VCaP (cell line): ENCODE data around the gene TPT1.

ENCODE experiments used
- H3K27ac ChIP-seq: fragments of 450-650 bp; 2 replicates; pipeline ENCODE4 v1.5.1; 2017
- TF ChIP-seq, protein P1 (sequence below): fragments of 450-650 bp; conservative IDR thresholded peaks from 2 replicates; pipeline ENCODE4 v1.5.1; 2017; ENCODE audit warnings: mild to moderate bottlenecking, moderate library complexity

Gene TPT1

DNA sequence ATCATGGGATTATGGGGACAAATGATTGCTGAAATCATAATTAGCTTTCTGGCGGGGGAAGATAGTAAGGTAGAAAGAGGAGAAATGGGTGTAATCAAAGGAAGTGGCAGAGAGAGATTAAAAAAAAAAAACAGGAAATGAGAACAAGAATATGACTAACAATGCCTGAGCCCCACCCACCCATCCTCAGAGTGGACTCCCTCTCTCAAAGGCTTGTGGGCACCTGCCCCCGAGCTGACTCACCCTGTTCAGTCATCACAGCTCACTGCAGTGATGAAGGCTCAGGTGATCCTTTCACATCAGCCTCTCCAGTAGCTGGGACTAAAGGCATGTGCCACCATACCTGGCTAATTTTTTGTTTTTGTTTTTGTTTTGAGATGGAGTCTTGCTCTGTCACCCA lies 26.4 kb upstream of the TPT1 start:
- TF ChIP-seq, protein P1, sequence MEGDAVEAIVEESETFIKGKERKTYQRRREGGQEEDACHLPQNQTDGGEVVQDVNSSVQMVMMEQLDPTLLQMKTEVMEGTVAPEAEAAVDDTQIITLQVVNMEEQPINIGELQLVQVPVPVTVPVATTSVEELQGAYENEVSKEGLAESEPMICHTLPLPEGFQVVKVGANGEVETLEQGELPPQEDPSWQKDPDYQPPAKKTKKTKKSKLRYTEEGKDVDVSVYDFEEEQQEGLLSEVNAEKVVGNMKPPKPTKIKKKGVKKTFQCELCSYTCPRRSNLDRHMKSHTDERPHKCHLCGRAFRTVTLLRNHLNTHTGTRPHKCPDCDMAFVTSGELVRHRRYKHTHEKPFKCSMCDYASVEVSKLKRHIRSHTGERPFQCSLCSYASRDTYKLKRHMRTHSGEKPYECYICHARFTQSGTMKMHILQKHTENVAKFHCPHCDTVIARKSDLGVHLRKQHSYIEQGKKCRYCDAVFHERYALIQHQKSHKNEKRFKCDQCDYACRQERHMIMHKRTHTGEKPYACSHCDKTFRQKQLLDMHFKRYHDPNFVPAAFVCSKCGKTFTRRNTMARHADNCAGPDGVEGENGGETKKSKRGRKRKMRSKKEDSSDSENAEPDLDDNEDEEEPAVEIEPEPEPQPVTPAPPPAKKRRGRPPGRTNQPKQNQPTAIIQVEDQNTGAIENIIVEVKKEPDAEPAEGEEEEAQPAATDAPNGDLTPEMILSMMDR: no peak
- no peak overlapping the region for H3K27ac ChIP-seq

DNA sequence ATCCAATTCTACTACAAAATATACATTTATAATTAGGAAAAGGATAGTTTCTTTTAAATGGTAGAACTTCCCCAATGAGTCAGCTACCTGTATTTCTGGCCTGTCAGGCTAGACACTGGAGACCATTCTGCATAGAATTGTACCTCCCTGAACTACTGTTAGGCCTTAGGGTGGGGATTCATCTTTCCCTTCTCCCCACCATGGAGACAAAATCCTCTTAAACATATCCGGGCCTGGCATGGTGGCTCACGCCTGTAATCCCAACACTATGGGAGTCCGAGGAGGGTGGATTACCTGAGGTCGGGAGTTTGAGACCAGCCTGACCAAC lies 24.5 kb upstream of the TPT1 start:
- H3K27ac ChIP-seq: no peak overlapping the region
- TF ChIP-seq, protein P1: no peak

DNA sequence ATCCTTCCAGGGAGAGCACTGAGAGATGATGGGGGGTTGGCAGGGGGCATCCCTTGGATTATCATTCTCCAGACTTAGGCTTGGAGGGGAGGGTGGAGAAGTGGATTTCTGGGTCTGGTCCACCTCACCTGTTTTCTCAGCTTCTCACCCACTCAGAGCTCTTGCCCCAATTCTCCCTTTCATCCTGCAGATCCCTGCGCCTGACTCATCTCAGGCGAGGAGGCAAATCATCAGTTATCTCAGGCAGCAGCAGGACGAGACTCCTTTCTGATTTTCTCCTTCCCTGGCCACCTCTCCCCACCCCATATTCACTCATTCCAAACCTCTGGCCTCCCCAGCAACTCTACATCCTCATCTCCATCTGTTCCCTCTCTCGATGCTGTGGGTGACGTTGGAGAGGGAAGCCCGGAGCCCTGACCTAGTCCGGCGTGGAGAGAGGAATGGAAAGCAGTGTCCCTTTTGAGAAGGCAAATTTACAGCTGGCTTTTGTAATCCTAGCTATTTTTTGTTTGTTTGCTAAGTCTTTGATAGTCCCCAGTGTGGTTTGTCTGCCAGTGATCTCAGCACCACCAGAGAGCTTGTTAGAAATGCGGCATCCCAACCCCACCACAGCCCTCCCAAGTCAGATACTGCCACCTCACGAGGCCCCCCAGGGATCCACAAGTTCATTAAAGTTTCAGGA lies 24.0 kb upstream of the TPT1 start:
- TF ChIP-seq, protein P1: no peak
- H3K27ac ChIP-seq: no peak overlapping the region

DNA sequence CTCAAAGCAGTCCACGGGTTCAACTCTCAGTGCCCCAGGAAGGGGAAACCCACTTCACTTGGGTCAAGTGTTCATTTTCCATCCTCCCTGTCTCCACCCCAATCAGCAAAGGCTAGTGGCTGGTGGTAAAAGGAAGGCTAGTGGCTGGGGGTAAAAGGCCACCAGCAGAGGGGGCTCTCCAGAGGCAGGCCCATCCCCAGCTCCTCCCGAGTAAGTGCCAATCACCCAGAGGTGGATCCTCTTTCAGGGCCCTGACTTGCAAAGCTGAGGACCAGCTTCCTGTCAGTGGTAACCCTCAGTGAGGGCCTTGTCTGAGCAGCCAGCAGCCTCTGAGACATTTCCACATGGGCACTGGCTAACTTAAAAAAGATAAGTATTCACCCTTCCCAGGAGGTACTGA lies 22.0 kb upstream of the TPT1 start:
- no peak overlapping the region for H3K27ac ChIP-seq
- TF ChIP-seq, protein P1: no peak

DNA sequence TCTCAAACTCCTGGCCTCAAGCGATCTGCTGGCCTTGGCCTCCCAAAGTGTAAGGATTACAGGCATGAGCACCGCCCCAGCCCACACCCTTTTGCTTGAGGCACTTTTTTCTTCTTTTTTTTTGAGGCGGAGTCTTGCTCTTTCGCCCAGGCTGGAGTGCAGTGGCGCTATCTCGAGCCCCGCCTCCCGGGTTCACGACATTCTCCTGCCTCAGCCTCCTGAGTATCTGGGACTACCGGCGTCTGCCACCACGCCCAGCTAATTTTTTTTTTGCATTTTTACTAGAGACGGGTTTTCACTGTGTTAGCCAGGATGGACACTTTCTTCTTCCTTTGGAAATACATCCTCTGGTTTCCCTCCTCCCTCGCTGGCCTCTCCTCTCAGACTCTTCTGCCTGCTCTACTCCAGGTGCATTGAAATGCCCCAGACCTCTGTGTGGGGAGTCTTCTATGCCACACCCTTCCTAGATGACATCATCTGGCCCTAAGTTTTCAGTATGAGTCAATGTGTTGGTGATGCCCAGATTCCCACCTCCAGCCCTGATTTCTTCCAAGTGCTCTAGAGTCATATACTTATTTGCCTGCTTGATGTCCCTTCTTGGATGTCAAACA lies 20.7 kb upstream of the TPT1 start:
- H3K27ac ChIP-seq: no peak overlapping the region
- TF ChIP-seq, protein P1: no peak

DNA sequence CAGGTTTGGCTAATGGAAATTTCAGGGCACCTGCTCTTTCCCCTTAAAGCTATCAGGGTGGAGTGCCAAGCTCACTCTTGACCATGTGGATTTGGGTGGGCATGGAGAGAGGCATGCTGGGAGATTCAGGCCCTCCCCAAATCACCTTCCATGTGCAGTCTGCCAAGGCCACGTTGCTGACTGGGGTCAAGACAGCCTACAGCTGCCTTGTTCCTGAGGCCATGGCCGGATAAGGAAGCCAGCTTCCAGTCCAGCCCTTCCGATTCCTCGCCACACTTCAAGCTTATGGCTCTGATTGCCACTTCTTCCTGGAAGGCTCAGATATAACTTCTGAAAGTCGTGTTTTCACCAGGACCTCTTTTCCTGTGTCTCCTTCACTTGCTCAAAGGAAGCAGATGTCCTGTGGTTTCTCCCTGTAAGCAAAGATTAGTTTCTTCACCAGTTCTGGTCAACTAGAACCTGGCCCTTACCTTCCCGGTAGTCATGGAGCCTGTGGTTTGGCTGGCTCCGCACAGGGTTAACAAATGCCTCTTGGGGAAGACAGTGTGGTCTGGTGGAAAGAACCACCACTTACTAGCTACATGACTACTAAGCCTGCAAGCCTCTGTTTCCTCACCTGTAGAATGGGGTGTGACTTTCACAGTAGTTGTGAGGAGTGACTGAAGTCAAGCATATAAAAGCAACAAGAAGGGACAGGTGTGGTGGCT lies 16.1 kb upstream of the TPT1 start:
- no peak overlapping the region for H3K27ac ChIP-seq

DNA sequence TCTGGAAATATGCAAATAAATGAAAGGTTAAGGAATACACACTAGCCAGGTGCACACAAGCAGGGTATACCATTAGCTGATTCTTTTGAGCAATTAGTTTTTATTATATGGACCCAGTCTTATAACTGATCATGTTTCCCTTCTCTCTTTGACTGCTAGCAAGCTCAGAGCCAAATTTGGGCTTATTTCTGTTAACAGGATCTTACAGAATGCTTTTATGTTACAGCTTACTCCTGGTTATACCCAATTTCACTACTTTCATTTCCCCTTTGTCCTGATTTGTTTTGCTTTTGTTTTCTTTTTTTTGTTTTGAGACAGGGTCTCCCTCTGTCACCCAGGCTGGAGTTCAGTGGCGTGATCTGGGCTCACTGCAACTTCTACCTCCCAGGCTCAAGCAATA lies 12.9 kb upstream of the TPT1 start:
- TF ChIP-seq, protein P1: no peak
- no peak overlapping the region for H3K27ac ChIP-seq

More for the DNA sequence above, 16.1 kb upstream of the TPT1 start:
- TF ChIP-seq, protein P1: no peak
